Stimulated activated CD4-positive, alpha-beta T cell treated with anti-CD3 and anti-CD28 coated beads, Interleukin-4, amount 100 ng/mL, for 24 hours (primary cell): ENCODE results near the gene FNDC1.
A peak's percentile ranks its signal among the peaks of the same experiment; 100 is the strongest.

Experiments used
- DNase-seq: peaks from one replicate; pipeline ENCODE4 v3.0.0-alpha.2; 2020

FNDC1 gene

GRCh38 chr6:159163901-159164370, 5.3 kb upstream of the FNDC1 start:
- DNase-seq, result no peak

- no peak for DNase-seq
Measured at GRCh38 chr6:159168536-159169192, 536 bp upstream of the FNDC1 start.

- peak; percentile 24 for DNase-seq
Measured at GRCh38 chr6:159169557-159170332, 545 bp downstream of the FNDC1 start.

GRCh38 chr6:159170333-159170672, 1.1 kb downstream of the FNDC1 start:
- no peak for DNase-seq

GRCh38 chr6:159170999-159171712, 2.0 kb downstream of the FNDC1 start:
- DNase-seq, result no peak

GRCh38 chr6:159172091-159172491, 2.9 kb downstream of the FNDC1 start:
- DNase-seq, result no peak

GRCh38 chr6:159174263-159174969, 5.2 kb downstream of the FNDC1 start:
- peak; percentile 68 for DNase-seq

GRCh38 chr6:159176913-159177312, 7.7 kb downstream of the FNDC1 start:
- DNase-seq, result no peak

- no peak for DNase-seq
Measured at GRCh38 chr6:159178847-159179246, 9.6 kb downstream of the FNDC1 start.

- DNase-seq, result no peak
Measured at GRCh38 chr6:159180001-159180400, 10.8 kb downstream of the FNDC1 start.

GRCh38 chr6:159181914-159182313, 12.7 kb downstream of the FNDC1 start:
- no peak for DNase-seq

GRCh38 chr6:159184559-159184958, 15.4 kb downstream of the FNDC1 start:
- DNase-seq, result no peak

GRCh38 chr6:159190460-159190859, 21.3 kb downstream of the FNDC1 start:
- no peak for DNase-seq

- DNase-seq, result no peak
Measured at GRCh38 chr6:159193923-159194322, 24.7 kb downstream of the FNDC1 start.

- no peak for DNase-seq
Measured at GRCh38 chr6:159194421-159194820, 25.2 kb downstream of the FNDC1 start.

GRCh38 chr6:159196430-159196975, 27.3 kb downstream of the FNDC1 start:
- DNase-seq, result no peak

- no peak for DNase-seq
Measured at GRCh38 chr6:159197251-159197650, 28.1 kb downstream of the FNDC1 start.

- no peak for DNase-seq
Measured at GRCh38 chr6:159201336-159201735, 32.1 kb downstream of the FNDC1 start.

GRCh38 chr6:159203304-159204005, 34.3 kb downstream of the FNDC1 start:
- DNase-seq, result no peak

- DNase-seq, result no peak
Measured at GRCh38 chr6:159204605-159205004, 35.4 kb downstream of the FNDC1 start.

GRCh38 chr6:159212028-159212427, 42.8 kb downstream of the FNDC1 start:
- DNase-seq, result no peak
